Keratinocyte (primary cell): ENCODE results near the gene XBP1.

Source experiments
- EZH2 ChIP-seq: IDR thresholded peaks from one replicate; pipeline ENCODE4 v1.6.1; 2012; ENCODE audit warnings: inconsistent platforms, mild to moderate bottlenecking, low read length, moderate library complexity
- TF ChIP-seq, protein P1 (sequence below), 3 experiments: IDR thresholded peaks in 1 of 3; conservative IDR thresholded peaks in 1 of 3; optimal IDR thresholded peaks in 1 of 3; 2 replicates in 2 of 3; 3 replicates in 1 of 3; pipeline versions ENCODE3 to v1.5.1; 2011; ENCODE audit warnings: low read length in 3 of 3, mild to moderate bottlenecking in 3 of 3, moderate library complexity in 2 of 3, control low read depth in 1 of 3, inconsistent platforms in 1 of 3; ENCODE audit not compliant: insufficient read depth in 2 of 3; ENCODE audit errors: extremely low read depth in 1 of 3

DNA sequence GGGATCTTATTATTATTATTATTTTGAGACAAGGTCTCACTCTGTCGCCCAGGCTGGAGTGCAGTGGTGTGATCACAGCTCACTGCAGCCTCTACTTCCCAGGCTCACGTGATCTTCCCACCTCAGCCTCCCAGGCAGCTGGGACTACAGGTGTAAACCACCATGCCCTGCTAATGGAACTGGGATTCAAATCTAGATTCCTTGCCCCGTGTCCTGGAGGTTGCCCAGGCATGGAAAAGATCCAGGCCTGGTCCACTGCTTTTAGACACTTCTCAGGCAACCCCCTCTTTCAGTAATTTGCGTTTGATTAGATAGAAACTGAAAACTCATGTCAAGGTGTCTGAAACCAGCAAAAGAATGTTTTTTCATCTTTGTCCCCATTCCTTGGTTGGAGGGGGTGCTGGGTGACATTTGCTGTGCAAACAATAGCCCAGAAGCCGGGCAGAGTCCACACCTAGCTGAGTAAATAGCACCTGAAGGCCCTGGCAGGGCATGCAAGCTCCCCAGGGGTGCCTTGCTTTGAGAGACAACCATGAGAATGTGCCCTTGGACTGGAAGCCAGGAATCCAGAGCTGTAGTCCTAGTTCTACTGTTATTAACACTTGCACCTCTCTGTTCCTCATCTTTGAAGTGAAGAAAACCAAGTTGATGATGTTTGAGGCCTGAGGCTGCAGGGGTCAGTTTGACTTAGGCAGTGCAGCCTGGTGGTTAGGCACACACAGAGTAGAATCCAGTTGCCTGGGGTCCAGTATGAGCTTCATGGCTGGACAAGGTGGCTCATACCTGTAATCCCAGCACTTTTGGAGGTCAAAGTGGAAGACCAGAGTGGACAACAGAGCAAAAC lies 19.1 kb upstream of the XBP1 start:
- TF ChIP-seq, protein P1, sequence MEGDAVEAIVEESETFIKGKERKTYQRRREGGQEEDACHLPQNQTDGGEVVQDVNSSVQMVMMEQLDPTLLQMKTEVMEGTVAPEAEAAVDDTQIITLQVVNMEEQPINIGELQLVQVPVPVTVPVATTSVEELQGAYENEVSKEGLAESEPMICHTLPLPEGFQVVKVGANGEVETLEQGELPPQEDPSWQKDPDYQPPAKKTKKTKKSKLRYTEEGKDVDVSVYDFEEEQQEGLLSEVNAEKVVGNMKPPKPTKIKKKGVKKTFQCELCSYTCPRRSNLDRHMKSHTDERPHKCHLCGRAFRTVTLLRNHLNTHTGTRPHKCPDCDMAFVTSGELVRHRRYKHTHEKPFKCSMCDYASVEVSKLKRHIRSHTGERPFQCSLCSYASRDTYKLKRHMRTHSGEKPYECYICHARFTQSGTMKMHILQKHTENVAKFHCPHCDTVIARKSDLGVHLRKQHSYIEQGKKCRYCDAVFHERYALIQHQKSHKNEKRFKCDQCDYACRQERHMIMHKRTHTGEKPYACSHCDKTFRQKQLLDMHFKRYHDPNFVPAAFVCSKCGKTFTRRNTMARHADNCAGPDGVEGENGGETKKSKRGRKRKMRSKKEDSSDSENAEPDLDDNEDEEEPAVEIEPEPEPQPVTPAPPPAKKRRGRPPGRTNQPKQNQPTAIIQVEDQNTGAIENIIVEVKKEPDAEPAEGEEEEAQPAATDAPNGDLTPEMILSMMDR (optimal IDR thresholded peaks at IDR 0.05 in 1 of 3, IDR thresholded peaks at IDR 0.05 in 1 of 3, conservative IDR thresholded peaks at IDR 0.05 in 1 of 3; ENCODE audit: extremely low read depth in 1 of 3, insufficient read depth in 2 of 3, low read length in 3 of 3), result no peak
- TF ChIP-seq EZH2, result no peak
